Central memory CD8-positive, alpha-beta T cell (primary cell): ENCODE results near the gene GRPR.
"Not testable (repeated sequence)": the region's sequence is repeated elsewhere in the genome, so short reads cannot be mapped to it uniquely, and the experiment has no call there.

ENCODE experiments used
- ATAC-seq: fragments of 150-1000 bp; cut with Tn5 transposase; replicated peaks from 2 replicates; pipeline ENCODE4 v1.10.0; 2022; ENCODE audit warnings: mild to moderate bottlenecking, moderate FRiP score, moderate number of reproducible peaks; ENCODE audit not compliant: poor library complexity, severe bottlenecking; ENCODE audit errors: extremely low read depth
- DNase-seq, 2 donors: peaks; one replicate each; pipeline ENCODE4 v3.0.0; 2021; ENCODE audit warnings: low spot score in 2 of 2
- H3K27ac Mint-ChIP-seq: one replicate; pipeline ENCODE4 v1.8.0; 2022; ENCODE audit warnings: low read depth, mild to moderate bottlenecking, moderate library complexity, mixed read lengths
- H3K27me3 Mint-ChIP-seq: one replicate; pipeline ENCODE4 v1.8.0; 2022; ENCODE audit warnings: mixed read lengths
- H3K36me3 Mint-ChIP-seq: one replicate; pipeline ENCODE4 v1.8.0; 2022; ENCODE audit warnings: mild to moderate bottlenecking, moderate library complexity, mixed read lengths; ENCODE audit not compliant: insufficient read depth
- H3K4me1 Mint-ChIP-seq: one replicate; pipeline ENCODE4 v1.8.0; 2022; ENCODE audit warnings: mixed read lengths
- H3K4me3 Mint-ChIP-seq: one replicate; pipeline ENCODE4 v1.8.0; 2022; ENCODE audit warnings: mild to moderate bottlenecking, moderate library complexity, mixed read lengths
- H3K9me3 Mint-ChIP-seq: one replicate; pipeline ENCODE4 v1.8.0; 2022; ENCODE audit warnings: mixed read lengths

Gene GRPR

DNA sequence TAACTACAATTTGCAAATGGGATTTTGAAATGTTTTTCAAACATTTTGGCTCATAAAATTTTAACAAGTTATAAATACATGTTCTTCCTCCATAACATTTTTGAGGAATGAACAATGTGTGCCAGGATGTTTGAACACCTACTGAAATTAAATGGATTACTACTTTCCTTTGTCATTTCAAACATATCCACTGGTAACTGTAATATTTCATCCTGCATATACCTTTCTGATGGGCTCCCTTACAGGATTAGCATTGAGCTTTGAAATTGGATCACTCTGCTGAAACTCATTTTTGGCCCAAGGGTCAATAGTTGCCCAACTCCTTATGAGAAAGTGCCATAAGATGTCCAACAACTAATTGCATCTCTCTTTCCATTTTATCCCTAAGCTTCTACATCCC, 17.6 kb downstream of the GRPR start:
- DNase-seq (no peak), ATAC-seq (no peak)
- Mint-ChIP-seq H3K4me3 (no peak overlapping the region), H3K27ac (no peak overlapping the region), H3K9me3 (no peaks in the 10 kb centered on the region), H3K27me3 (peaks cover 35% of the 10 kb centered on the region), H3K4me1 (no peaks in the 10 kb centered on the region), H3K36me3 (no peaks in the 10 kb centered on the region)

DNA sequence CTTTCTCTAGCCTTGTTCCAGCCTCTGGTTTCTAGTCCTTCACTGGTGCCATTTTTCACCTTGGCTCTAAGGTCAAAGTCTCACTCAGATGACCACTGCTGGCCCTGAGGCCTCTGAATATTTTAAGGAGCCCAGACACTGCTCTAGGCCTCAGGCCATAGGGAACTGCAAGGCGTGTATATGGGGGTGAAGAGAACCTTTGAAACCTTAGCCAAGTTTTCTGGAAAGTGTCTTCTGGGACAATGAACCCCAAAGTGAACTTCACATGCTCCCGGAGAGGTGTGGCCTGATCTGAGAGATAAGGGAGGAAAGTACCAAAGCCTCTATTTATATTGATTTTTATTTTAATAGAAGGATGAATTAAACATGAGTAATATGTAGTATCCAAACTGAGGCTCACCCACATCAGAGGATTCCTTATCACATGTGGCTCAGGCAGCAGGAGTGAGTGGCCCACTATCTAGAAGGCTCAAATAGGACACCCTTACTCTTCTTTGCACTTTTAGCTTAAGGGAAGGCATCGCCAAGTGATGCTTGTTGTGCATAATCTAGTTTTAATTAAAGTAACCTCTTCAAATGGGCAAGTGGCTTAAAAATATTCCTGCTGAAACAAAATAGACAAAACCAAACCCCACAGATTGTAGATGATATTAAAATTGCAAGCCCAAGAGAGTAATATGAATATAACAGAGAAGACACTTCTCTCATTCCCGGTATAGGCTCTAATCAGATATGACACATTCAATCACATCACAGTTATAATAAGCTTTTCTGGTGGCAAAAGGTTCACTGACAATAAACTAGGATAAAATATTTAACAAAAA, 18.3 kb downstream of the GRPR start:
- Mint-ChIP-seq H3K36me3 (no peaks in the 10 kb centered on the region), H3K27ac (no peak overlapping the region), H3K4me3 (no peak overlapping the region), H3K27me3 (peaks cover 40% of the 10 kb centered on the region), H3K9me3 (no peaks in the 10 kb centered on the region), H3K4me1 (no peaks in the 10 kb centered on the region)
- ATAC-seq (no peak), DNase-seq (no peak)

DNA sequence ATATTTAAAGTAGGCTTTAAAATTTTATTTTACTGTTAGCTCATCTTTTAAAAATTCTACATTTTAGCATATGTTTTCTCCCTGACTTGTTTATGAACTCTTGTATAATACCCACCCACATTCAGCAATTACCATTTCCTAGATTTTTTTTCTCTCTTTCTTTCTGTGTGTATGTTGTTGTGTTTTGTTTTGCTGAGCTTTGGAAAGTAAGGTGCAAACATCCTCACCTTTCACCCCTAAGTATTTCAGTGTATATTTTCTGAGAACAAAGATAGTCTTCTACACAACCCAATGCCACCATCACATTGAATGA, 18.8 kb downstream of the GRPR start:
- no peak for DNase-seq
- Mint-ChIP-seq H3K4me1 (no peaks in the 10 kb centered on the region), H3K4me3 (no peak overlapping the region), H3K27me3 (peaks cover 40% of the 10 kb centered on the region), H3K27ac (no peak overlapping the region), H3K36me3 (no peaks in the 10 kb centered on the region), H3K9me3 (no peaks in the 10 kb centered on the region)
- no peak for ATAC-seq

DNA sequence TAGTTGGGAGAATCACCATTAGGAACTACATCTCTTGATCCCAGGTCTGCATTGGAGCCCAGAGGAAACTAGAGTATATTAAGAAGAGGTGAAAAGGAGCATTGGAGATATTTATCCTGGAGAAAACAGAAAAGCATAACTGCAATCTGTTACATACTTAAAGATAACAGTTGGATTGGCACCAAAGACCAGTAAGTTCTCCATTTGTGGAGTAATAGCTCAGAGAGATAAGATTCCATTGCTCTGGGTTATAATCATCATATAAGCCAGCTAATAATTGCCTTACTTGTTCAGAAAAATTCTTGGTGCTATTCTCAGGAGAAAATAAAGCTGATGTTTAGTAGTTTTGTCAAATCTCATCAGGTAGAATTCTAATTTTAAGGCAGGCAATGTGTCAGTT, 20.6 kb downstream of the GRPR start:
- no peak overlapping the region for H3K4me3 Mint-ChIP-seq
- no peaks in the 10 kb centered on the region for H3K9me3 Mint-ChIP-seq
- H3K27me3 Mint-ChIP-seq: peaks cover 40% of the 10 kb centered on the region
- H3K27ac Mint-ChIP-seq: no peak overlapping the region
- ATAC-seq (no peak), DNase-seq (no peak)
- H3K4me1 Mint-ChIP-seq: no peaks in the 10 kb centered on the region
- no peaks in the 10 kb centered on the region for H3K36me3 Mint-ChIP-seq

DNA sequence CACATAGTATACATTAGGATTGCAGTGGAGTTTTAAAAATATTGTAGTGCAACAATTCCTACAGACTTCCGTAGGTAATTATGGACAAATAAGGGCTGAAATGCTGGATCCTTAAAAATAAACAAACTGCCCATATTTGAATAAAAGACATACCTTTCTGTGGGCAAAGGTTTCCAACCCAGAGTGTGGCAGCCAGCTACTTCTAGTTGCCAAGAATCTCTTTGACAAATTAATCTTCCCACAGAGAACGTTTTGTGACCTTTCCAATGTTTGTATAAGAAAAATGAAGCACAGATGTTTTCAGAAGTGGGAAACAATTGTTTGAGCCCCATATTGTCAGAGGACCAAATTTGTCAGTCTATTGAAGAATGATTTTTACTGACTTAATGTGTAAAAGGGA, 21.1 kb downstream of the GRPR start:
- Mint-ChIP-seq H3K27me3 (peaks cover 40% of the 10 kb centered on the region), H3K9me3 (no peaks in the 10 kb centered on the region), H3K36me3 (no peaks in the 10 kb centered on the region), H3K4me3 (no peak overlapping the region), H3K27ac (no peak overlapping the region), H3K4me1 (no peaks in the 10 kb centered on the region)
- ATAC-seq (no peak), DNase-seq (no peak)

DNA sequence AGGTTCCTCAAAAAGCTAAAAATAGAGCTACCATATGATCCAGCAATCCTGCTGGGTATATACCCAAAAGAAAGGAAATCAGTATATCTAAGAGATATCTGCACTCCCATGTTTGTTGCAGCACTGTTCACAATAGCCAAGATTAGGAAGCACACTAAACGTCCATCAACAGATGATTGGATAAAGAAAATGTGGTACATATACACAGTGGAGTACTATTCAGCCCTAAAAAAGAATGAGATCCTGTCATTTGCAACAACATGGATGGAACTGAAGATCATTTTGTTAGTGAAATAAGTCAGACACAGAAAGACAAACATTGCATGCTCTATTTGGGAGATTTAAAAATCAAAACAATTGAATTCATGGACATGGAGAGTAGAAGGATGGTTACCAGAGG, 21.7 kb downstream of the GRPR start:
- H3K4me1 Mint-ChIP-seq, ATAC-seq, H3K9me3 Mint-ChIP-seq, DNase-seq, H3K36me3 Mint-ChIP-seq, H3K27ac Mint-ChIP-seq, H3K4me3 Mint-ChIP-seq: not testable (repeated sequence)
- H3K27me3 Mint-ChIP-seq: peaks cover 40% of the 10 kb centered on the region

DNA sequence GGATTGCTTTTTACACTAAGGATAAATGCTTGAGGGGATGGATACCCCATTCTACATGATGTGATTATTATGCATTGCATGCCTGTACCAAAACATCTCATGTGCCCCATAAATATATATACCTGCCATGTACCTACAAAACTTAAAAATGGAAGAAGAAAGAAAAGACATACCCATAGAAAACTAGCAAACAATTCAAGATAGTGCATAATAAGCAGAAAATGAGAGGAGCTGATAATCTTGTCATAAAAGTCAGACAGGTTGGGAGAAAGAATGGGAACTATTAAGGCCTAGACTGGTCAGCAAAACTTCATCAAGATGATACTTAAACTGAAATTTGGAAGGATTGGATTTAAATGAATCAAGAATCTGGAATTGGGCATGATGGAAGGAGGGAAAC, 22.3 kb downstream of the GRPR start:
- Mint-ChIP-seq H3K4me1 (no peaks in the 10 kb centered on the region), H3K27me3 (peaks cover 40% of the 10 kb centered on the region), H3K27ac (no peak overlapping the region), H3K36me3 (no peaks in the 10 kb centered on the region), H3K4me3 (no peak overlapping the region), H3K9me3 (no peaks in the 10 kb centered on the region)
- no peak for ATAC-seq
- no peak for DNase-seq

DNA sequence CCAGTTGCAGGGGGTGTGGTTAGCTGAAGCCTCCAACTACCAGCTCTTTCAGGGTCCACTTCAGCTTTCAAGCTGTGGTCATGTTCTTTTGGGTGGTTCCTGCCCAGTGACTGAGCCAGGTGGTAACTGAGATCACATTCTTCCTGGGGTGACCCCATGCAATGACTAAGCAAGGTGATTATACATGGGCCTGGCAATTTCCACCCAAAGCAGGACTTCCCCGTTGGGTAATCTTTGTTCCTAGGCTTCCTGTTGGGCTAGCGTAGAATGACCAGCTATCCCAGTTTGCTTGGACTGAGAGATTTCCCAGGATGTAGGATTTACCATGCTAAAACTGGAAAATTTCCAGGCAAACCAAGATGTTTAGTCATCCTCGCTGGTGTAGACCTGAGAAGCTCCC, 25.5 kb downstream of the GRPR start:
- Mint-ChIP-seq H3K27ac (no peak overlapping the region), H3K27me3 (peaks cover 23% of the 10 kb centered on the region), H3K36me3 (no peaks in the 10 kb centered on the region), H3K4me3 (no peak overlapping the region), H3K4me1 (no peaks in the 10 kb centered on the region), H3K9me3 (no peaks in the 10 kb centered on the region)
- no peak for DNase-seq
- no peak for ATAC-seq

DNA sequence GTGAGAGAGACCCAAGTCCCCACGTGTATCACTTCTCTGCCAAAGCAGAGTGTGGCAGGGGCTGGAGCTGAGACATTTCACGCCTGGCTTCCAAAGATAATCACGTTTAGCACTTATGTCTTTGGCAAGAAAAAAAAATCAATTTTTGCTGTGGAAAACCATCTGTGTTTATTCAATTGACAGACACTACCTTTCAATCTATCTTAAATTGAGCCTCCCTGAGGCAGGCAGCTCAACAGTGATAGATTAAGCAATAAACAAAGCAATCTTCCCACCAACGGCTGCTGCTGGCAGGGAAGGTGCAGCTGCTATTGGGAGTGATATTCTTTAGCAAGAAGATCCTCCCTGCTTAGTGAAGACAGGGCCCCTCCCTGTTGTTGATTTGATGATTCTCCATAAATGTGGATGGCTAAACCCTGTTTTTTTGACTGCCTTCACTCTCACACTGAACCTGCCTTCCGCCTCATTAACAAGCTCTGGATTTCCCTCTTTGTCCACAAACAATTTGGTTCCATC, 32.3 kb downstream of the GRPR start:
- ATAC-seq: no peak
- no peak overlapping the region for H3K27ac Mint-ChIP-seq

DNA sequence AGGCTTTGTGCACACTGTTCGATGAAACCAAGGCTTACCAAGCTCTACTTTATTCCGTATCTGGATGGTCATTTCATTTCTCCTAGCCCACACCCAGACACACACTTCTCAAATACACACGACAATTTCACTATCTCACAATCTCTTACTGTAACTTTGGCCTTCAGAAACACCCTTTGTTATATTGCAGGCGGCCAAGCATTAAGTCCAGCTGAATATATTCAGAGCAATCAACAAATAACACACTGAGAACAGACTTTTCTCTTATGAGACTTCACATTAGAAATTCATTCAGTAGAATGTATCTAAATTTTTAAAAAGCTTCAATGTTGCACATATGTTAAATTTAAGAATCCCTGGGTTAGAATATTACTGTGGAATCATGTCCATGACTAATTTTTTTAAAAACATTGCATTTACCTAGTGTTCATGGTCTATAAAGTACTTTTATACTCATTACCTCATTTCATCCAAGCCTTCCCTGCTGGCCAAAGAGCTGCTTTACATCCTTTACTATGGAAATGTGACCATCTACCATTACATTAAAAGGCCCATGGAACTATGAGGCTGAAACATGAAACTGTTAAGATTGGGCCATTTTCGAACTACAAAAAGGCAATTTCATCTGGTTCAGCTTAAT, 33.4 kb downstream of the GRPR start:
- peaks cover 6% of the 10 kb centered on the region for H3K27me3 Mint-ChIP-seq
- H3K4me1 Mint-ChIP-seq: no peaks in the 10 kb centered on the region
- H3K27ac Mint-ChIP-seq: no peak overlapping the region
- H3K9me3 Mint-ChIP-seq: no peaks in the 10 kb centered on the region
- H3K36me3 Mint-ChIP-seq: no peaks in the 10 kb centered on the region
- no peak overlapping the region for H3K4me3 Mint-ChIP-seq
- DNase-seq: no peak
- ATAC-seq: no peak

More for the DNA sequence above, 32.3 kb downstream of the GRPR start:
- Mint-ChIP-seq H3K27me3 (peaks cover 6% of the 10 kb centered on the region), H3K4me1 (no peaks in the 10 kb centered on the region), H3K36me3 (no peaks in the 10 kb centered on the region), H3K9me3 (no peaks in the 10 kb centered on the region), H3K4me3 (no peak overlapping the region)
- DNase-seq: no peak

DNA sequence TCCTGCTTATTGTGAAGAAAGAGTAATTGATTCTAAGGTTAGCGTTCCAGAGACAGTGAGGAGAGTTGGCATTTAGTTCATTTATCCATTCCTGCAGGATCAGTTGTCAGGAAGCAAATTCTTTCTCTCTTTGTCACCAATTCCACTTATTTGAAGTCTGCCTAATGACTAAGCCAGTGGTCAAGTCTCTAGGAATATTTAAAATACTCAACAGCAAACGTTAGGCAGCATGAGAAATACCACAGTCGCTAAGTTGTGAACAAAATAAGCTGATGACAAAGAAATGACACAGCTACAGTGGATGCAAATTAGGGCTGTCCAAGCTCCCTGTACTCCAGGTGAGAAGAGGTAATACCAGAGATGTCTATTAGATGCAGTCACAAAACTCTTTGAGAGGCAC, 37.4 kb downstream of the GRPR start:
- Mint-ChIP-seq H3K4me3 (no peak overlapping the region), H3K4me1 (no peaks in the 10 kb centered on the region), H3K9me3 (no peaks in the 10 kb centered on the region), H3K27ac (no peak overlapping the region), H3K27me3 (peaks cover 24% of the 10 kb centered on the region), H3K36me3 (no peaks in the 10 kb centered on the region)
- ATAC-seq: no peak
- DNase-seq: no peak

DNA sequence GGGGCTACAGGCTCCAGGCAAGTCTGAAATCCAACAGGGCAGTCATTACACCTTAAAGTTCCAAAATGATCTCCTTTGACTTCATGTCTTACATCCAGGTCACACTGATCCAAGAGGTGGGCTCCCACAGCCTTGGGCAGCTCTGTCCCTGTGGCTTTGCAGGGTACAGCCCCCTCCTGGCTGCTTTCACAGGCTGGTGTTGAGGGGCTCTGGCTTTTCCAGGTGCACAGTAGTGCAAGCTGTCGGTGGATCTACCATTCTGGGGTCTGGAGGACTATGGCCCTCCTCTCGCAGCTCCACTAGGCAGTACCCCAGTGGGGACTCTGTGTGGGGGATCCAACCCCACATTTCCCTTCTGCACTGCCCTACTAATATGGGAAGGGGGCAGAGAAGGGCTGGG, 37.8 kb downstream of the GRPR start:
- DNase-seq, H3K4me3 Mint-ChIP-seq, H3K4me1 Mint-ChIP-seq, ATAC-seq, H3K36me3 Mint-ChIP-seq, H3K9me3 Mint-ChIP-seq, H3K27ac Mint-ChIP-seq: not testable (repeated sequence)
- H3K27me3 Mint-ChIP-seq: peaks cover 25% of the 10 kb centered on the region

DNA sequence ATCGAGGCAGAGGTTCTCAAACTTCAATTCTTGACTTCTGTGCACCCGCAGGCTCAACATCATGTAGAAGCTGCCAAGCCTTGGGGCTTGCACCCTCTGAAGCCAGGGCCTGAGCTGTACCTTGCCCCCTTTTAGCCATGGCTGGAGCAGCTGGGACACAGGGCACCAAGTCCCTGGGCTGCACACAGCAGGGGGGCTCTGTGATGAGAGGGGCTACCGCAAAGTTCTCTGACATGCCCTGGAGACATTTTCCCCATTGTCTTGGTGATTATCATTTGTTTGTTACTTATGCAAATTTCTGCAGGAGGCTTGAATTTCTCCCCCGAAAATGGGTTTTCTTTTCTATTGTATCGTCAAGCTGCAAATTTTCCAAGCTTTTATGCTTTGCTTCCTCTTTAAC, 39.0 kb downstream of the GRPR start:
- Mint-ChIP-seq H3K27me3 (peaks cover 33% of the 10 kb centered on the region), H3K36me3 (no peaks in the 10 kb centered on the region), H3K4me1 (no peaks in the 10 kb centered on the region), H3K27ac (no peak overlapping the region), H3K4me3 (no peak overlapping the region), H3K9me3 (no peaks in the 10 kb centered on the region)
- no peak for DNase-seq
- ATAC-seq: no peak
